Measurements from ENCODE around the gene SLC12A1. TPM values are rescaled to one million over a fixed set of nuclear protein-coding genes. Genes with fewer than 3 reads are reported as not detected.

The SLC12A1 gene
- total and polyA plus RNA-seq, 12 donors = under 0.01 to 0.32 (median 0.07) TPM; not detected in 6

DNA sequence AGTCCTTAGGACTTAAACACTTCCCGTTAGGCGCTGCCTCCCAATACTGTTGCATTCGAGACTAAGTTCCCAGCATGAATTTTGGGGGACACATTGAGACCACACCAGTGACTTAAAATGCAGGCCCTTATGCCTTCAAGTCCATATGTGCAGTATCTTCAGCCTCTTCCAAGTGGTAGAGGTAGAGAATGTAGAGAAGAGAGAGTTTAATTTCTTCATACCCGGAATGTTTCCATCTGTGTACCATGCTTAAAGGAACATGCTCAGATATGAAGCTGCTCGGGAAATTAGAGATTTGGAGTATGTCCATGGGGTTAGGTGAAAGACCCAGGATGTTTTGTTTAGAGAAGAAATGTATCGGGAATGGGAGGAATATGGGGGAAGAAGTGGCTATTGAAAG, 137.8 kb downstream of the SLC12A1 start:
- no peaks in the 10 kb centered on the region for H3K27me3 ChIP-seq
- no peaks in the 10 kb centered on the region for H3K4me1 ChIP-seq (replicated peaks in 1 of 2)
- H3K27ac ChIP-seq = no peak overlapping the region
- DNase-seq = no peak
- TF ChIP-seq, protein P1, sequence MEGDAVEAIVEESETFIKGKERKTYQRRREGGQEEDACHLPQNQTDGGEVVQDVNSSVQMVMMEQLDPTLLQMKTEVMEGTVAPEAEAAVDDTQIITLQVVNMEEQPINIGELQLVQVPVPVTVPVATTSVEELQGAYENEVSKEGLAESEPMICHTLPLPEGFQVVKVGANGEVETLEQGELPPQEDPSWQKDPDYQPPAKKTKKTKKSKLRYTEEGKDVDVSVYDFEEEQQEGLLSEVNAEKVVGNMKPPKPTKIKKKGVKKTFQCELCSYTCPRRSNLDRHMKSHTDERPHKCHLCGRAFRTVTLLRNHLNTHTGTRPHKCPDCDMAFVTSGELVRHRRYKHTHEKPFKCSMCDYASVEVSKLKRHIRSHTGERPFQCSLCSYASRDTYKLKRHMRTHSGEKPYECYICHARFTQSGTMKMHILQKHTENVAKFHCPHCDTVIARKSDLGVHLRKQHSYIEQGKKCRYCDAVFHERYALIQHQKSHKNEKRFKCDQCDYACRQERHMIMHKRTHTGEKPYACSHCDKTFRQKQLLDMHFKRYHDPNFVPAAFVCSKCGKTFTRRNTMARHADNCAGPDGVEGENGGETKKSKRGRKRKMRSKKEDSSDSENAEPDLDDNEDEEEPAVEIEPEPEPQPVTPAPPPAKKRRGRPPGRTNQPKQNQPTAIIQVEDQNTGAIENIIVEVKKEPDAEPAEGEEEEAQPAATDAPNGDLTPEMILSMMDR (IDR thresholded peaks at IDR 0.05) = no peak
- no peak for TF ChIP-seq POLR2A (IDR thresholded peaks at IDR 0.05)
- no peak overlapping the region for H3K4me3 ChIP-seq
- H3K36me3 ChIP-seq (replicated peaks in 1 of 2) = peaks cover 0 to 18% of the 10 kb centered on the region in 2 donors
- 87 to 95% (median 94%) methylated on average over 6 of the region's 6 CpGs for WGBS, 4 donors
- intact Hi-C loops (cut with DNase I) = no loop called here
- no peaks in the 10 kb centered on the region for H3K9me3 ChIP-seq (replicated peaks in 1 of 3)

DNA sequence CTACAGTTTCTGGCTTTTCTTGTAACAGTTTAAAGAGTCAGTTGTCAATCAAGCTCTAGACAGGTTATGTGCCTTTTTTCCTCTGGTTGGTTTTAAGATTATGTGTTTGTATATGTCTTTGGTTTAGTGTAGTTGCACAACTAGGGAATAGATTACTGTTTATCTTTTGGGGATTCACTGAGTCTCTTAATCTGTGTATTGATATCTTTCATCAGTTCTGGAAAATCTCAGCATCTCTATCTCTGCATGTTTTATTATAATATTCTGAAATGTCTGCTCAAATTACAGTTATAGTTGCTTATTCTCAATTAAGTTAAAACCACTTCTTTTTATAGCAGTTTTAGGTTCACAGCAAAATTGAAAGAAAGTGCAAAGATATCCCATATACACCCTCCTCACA, 139.4 kb downstream of the SLC12A1 start:
- no peaks in the 10 kb centered on the region for H3K4me1 ChIP-seq (replicated peaks in 1 of 2)
- no peak for DNase-seq
- H3K27me3 ChIP-seq = no peaks in the 10 kb centered on the region
- no peaks in the 10 kb centered on the region for H3K9me3 ChIP-seq (replicated peaks in 1 of 3)
- TF ChIP-seq, protein P1 (IDR thresholded peaks at IDR 0.05) = no peak
- TF ChIP-seq POLR2A (IDR thresholded peaks at IDR 0.05) = no peak
- no peak overlapping the region for H3K4me3 ChIP-seq
- intact Hi-C loops (cut with DNase I) = no loop called here
- peaks cover 0 to 18% of the 10 kb centered on the region in 2 donors for H3K36me3 ChIP-seq (replicated peaks in 1 of 2)
- H3K27ac ChIP-seq = no peak overlapping the region

DNA sequence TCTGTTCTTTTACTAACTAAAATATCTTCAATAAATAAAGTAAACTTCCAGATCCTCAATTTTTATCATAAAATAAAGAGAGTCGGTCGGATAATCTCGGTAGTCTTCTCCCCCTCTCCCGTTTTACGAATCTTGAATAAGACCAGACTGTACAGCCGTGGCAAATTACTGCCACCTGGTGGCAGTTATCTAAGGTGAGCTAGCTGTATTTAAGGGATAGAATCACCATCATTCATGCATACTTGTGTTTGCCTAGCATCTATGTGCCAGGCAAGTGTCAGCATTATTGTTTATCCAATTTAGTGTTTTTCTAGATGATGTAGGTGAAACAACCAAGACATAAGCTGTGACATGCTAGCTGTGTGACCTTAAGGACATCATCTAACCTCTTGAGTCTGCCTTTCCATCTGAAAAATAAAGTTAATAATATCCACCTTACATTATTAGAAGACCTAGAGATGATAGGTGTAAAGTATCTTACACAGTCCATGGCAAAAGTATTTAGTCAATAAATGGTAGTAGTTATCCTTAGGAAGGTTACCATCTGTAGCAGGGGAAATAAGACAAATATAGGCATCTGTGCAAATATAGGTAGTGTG, 146.5 kb downstream of the SLC12A1 start:
- intact Hi-C loops (cut with DNase I) = loop anchor here (10.0 kb wide), 2 partner anchors 82 to 452 kb away; no protein-coding TSS in a partner anchor
- no peaks in the 10 kb centered on the region for H3K9me3 ChIP-seq (replicated peaks in 1 of 3)
- no peaks in the 10 kb centered on the region for H3K36me3 ChIP-seq (replicated peaks in 1 of 2)
- 1 to 4% (median 2%) methylated on average over 6 of the region's 6 CpGs for WGBS, 4 donors
- H3K27me3 ChIP-seq = no peaks in the 10 kb centered on the region
- TF ChIP-seq POLR2A (IDR thresholded peaks at IDR 0.05) = no peak
- TF ChIP-seq, protein P1 (IDR thresholded peaks at IDR 0.05) = peak; percentile 44 to 79 (median 66)
- H3K4me3 ChIP-seq = no peak overlapping the region
- no peak overlapping the region for H3K27ac ChIP-seq
- DNase-seq = peak; percentile 46 to 75 (median 59)
- no peaks in the 10 kb centered on the region for H3K4me1 ChIP-seq (replicated peaks in 1 of 2)

Small RNA genes within 50 kb of the gene (small RNA-seq; reads per million reads assigned to genes)
- gene RF00019 = 0 reads per million in 2 donors

Other genes starting within 250 kb of the SLC12A1 start
- not detected for gene SLC24A5, start 85.3 kb upstream of the SLC12A1 start, total RNA-seq
- under 1 TPM in 1 of 3 donors, not detected in 2; 0.34 TPM for gene SLC24A5, start 85.3 kb upstream of the SLC12A1 start, polyA plus RNA-seq
- gene MYEF2, start 28.0 kb upstream of the SLC12A1 start, total RNA-seq = 10 to 100 TPM in 7 of 9 donors, 1 to 10 TPM in 2; 5.9 to 53.5 (median 29.4) TPM
- 10 to 100 TPM; 38.9 to 57.0 (median 51.3) TPM for gene MYEF2, start 28.0 kb upstream of the SLC12A1 start, polyA plus RNA-seq
- gene CTXN2, start 14.6 kb upstream of the SLC12A1 start, total RNA-seq = under 1 TPM in 1 of 9 donors, not detected in 8; 0.22 TPM
- under 1 TPM; 0.03 to 0.09 (median 0.08) TPM for gene CTXN2, start 14.6 kb upstream of the SLC12A1 start, polyA plus RNA-seq
- gene DUT, start 125.1 kb downstream of the SLC12A1 start, total RNA-seq = 100 to 1,000 TPM in 3 of 9 donors, 10 to 100 TPM in 6; 54.7 to 141 (median 92.8) TPM
- gene DUT, start 125.1 kb downstream of the SLC12A1 start, polyA plus RNA-seq = 10 to 100 TPM; 43.9 to 93.1 (median 75.4) TPM

Measured in adrenal gland (tissue), 12 donors.